ENCODE results near the gene FTCD. TPM values are rescaled to one million over a fixed set of nuclear protein-coding genes. Genes with fewer than 3 reads are reported as not detected.

FTCD gene
- total and polyA plus RNA-seq, 10 donors = 0.35 to 2.8 (median 0.81) TPM; not detected in 5

GRCh38 chr21:46111857-46112724 lies 43.3 kb downstream of the FTCD start:
- Histone ChIP-seq H3K4me3 (no peak overlapping the region), H3K4me1 (peaks cover 0 to 6% (median 0%) of the 10 kb centered on the region in 6 donors), H3K36me3 (peaks cover 0 to 54% (median 30%) of the 10 kb centered on the region in 6 donors), H3K27me3 (replicated peaks in 1 of 7) (peaks cover 0 to 11% (median 0%) of the 10 kb centered on the region in 7 donors), H3K27ac (no peak overlapping the region), H3K9me3 (peaks cover 0 to 36% (median 23%) of the 10 kb centered on the region in 8 donors)
- no peak for TF ChIP-seq CTCF (IDR thresholded peaks at IDR 0.05 in 8 of 11, conservative IDR thresholded peaks at IDR 0.05 in 3 of 11)
- TF ChIP-seq POLR2AphosphoS5 (IDR thresholded peaks at IDR 0.05) = no peak
- TF ChIP-seq POLR2A (IDR thresholded peaks at IDR 0.05) = no peak
- intact Hi-C loops (cut with DNase I; ENCODE audit: low total_unique reads) = no loop called here
- DNase-seq = peak; percentile 61
- 87 to 96% (median 94%) methylated on average over 19 to 69 of the region's 69 CpGs for WGBS, 5 donors

- peaks cover 0 to 45% (median 27%) of the 10 kb centered on the region in 6 donors for H3K36me3 ChIP-seq
- H3K27me3 ChIP-seq (replicated peaks in 1 of 7) = peaks cover 0 to 11% (median 0%) of the 10 kb centered on the region in 7 donors
- TF ChIP-seq CTCF (IDR thresholded peaks at IDR 0.05 in 8 of 11, conservative IDR thresholded peaks at IDR 0.05 in 3 of 11) = no peak
- no peak for TF ChIP-seq POLR2A (IDR thresholded peaks at IDR 0.05)
- no peak for TF ChIP-seq POLR2AphosphoS5 (IDR thresholded peaks at IDR 0.05)
- intact Hi-C loops (cut with DNase I; ENCODE audit: low total_unique reads) = no loop called here
- H3K27ac ChIP-seq = peak overlapping the region in 1 of 8 donors; percentile 6
- H3K9me3 ChIP-seq = peaks cover 0 to 36% (median 23%) of the 10 kb centered on the region in 8 donors
- H3K4me3 ChIP-seq = no peak overlapping the region
- DNase-seq = no peak
- peaks cover 0 to 6% (median 0%) of the 10 kb centered on the region in 6 donors for H3K4me1 ChIP-seq
- WGBS, 5 donors = 84 to 93% (median 91%) methylated on average over 5 to 12 of the region's 12 CpGs
These were observed 44.2 kb downstream of the FTCD start for GRCh38 chr21:46111193-46111571.

GRCh38 chr21:46110499-46111192 lies 44.7 kb downstream of the FTCD start:
- intact Hi-C loops (cut with DNase I; ENCODE audit: low total_unique reads) = no loop called here
- Histone ChIP-seq H3K9me3 (peaks cover 0 to 38% (median 26%) of the 10 kb centered on the region in 8 donors), H3K27me3 (replicated peaks in 1 of 7) (peaks cover 0 to 11% (median 0%) of the 10 kb centered on the region in 7 donors), H3K27ac (peak overlapping the region in 1 of 8 donors; percentile 6), H3K4me1 (peaks cover 0 to 6% (median 0%) of the 10 kb centered on the region in 6 donors), H3K36me3 (peaks cover 0 to 40% (median 24%) of the 10 kb centered on the region in 6 donors), H3K4me3 (no peak overlapping the region)
- TF ChIP-seq POLR2A (IDR thresholded peaks at IDR 0.05) (no peak), POLR2AphosphoS5 (IDR thresholded peaks at IDR 0.05) (no peak), CTCF (IDR thresholded peaks at IDR 0.05 in 8 of 11, conservative IDR thresholded peaks at IDR 0.05 in 3 of 11) (no peak)
- DNase-seq = no peak
- 82 to 87% (median 85%) methylated on average over 13 to 20 of the region's 20 CpGs for WGBS, 5 donors
